Mesenchymal stem cell (in vitro differentiated cells and primary cell): ENCODE data around the gene ADCY5.

Experiments used
- DNase-seq: peaks from one replicate; pipeline ENCODE4 v3.0.0-alpha.2; 2013
- H2AFZ ChIP-seq: one replicate; pipeline ENCODE4 v1.6.1; 2013; ENCODE audit warnings: low read depth, mild to moderate bottlenecking, control low read depth, inconsistent platforms, low read length, moderate library complexity
- H2AK5ac ChIP-seq: 2 replicates; pipeline ENCODE4 v1.6.1; 2013; ENCODE audit warnings: low read length, moderate library complexity, mild to moderate bottlenecking, inconsistent platforms; ENCODE audit not compliant: severe bottlenecking
- H2BK120ac ChIP-seq: one replicate; pipeline ENCODE4 v1.6.1; 2013; ENCODE audit warnings: low read depth, mild to moderate bottlenecking, inconsistent platforms, low read length, moderate library complexity
- H2BK12ac ChIP-seq, 2 experiments: one replicate each; pipeline ENCODE4 v1.6.1; 2013; ENCODE audit warnings: inconsistent platforms in 2 of 2, low read length in 2 of 2, mild to moderate bottlenecking in 2 of 2, moderate library complexity in 2 of 2, control low read depth in 1 of 2
- H2BK15ac ChIP-seq: one replicate; pipeline ENCODE4 v1.6.1; 2013; ENCODE audit warnings: mild to moderate bottlenecking, low read depth, inconsistent platforms; ENCODE audit not compliant: poor library complexity, severe bottlenecking
- H2BK5ac ChIP-seq: 2 replicates; pipeline ENCODE4 v1.6.1; 2013; ENCODE audit warnings: low read depth, mild to moderate bottlenecking, low read length, control low read depth, inconsistent platforms; ENCODE audit not compliant: poor library complexity, severe bottlenecking
- H3K14ac ChIP-seq, 2 experiments: one replicate each; pipeline ENCODE4 v1.6.1; 2013; ENCODE audit warnings: inconsistent platforms in 2 of 2, low read length in 2 of 2, control low read depth in 1 of 2, mild to moderate bottlenecking in 1 of 2, moderate library complexity in 1 of 2
- H3K18ac ChIP-seq, 2 experiments: one replicate each; pipeline ENCODE4 v1.6.1; 2013; ENCODE audit warnings: inconsistent platforms in 2 of 2, low read length in 2 of 2, control low read depth in 1 of 2, low read depth in 1 of 2, mild to moderate bottlenecking in 1 of 2
- H3K23ac ChIP-seq, 2 experiments: one replicate each; pipeline ENCODE4 v1.6.1; 2013; ENCODE audit warnings: inconsistent platforms in 2 of 2, low read length in 2 of 2, mild to moderate bottlenecking in 2 of 2, moderate library complexity in 2 of 2, control low read depth in 1 of 2
- H3K27ac ChIP-seq: 2 replicates; pipeline ENCODE4 v1.5.1; 2013; ENCODE audit warnings: mild to moderate bottlenecking, moderate library complexity, low read length, control low read depth, inconsistent platforms; ENCODE audit not compliant: poor library complexity, severe bottlenecking
- H3K27me3 ChIP-seq, 2 experiments: 2 replicates each; pipeline versions ENCODE4 v1.6.1 to v1.7.0; 2013; ENCODE audit warnings: low read length in 2 of 2, mild to moderate bottlenecking in 2 of 2, moderate library complexity in 2 of 2, control low read depth in 1 of 2, inconsistent platforms in 1 of 2; ENCODE audit not compliant: control insufficient read depth in 1 of 2, insufficient read depth in 1 of 2
- H3K36me3 ChIP-seq, 2 experiments: 2 replicates each; pipeline versions ENCODE4 v1.6.1 to v1.7.0; 2013; ENCODE audit warnings: low read length in 2 of 2, control low read depth in 1 of 2, inconsistent platforms in 1 of 2, low read depth in 1 of 2, mild to moderate bottlenecking in 1 of 2; ENCODE audit not compliant: insufficient read depth in 2 of 2, control insufficient read depth in 1 of 2
- H3K4ac ChIP-seq, 2 experiments: one replicate each; pipeline ENCODE4 v1.6.1; 2013; ENCODE audit warnings: inconsistent platforms in 2 of 2, low read length in 2 of 2, mild to moderate bottlenecking in 2 of 2, moderate library complexity in 2 of 2, control low read depth in 1 of 2, low read depth in 1 of 2
- H3K4me1 ChIP-seq: 2 replicates; pipeline ENCODE4 v1.6.1; 2013; ENCODE audit warnings: low read depth, low read length, control low read depth; ENCODE audit not compliant: control insufficient read depth, insufficient read depth
- H3K4me2 ChIP-seq: 2 replicates; pipeline ENCODE4 v1.6.1; 2013; ENCODE audit warnings: low read length, mild to moderate bottlenecking, inconsistent platforms; ENCODE audit not compliant: poor library complexity, severe bottlenecking
- H3K4me3 ChIP-seq, 2 experiments: 2 replicates each; pipeline versions ENCODE4 v1.5.1 to v1.7.0; 2013; ENCODE audit warnings: low read length in 2 of 2, mild to moderate bottlenecking in 2 of 2, control low read depth in 1 of 2, low read depth in 1 of 2; ENCODE audit not compliant: insufficient read depth in 1 of 2
- H3K79me1 ChIP-seq: replicated peaks from 2 replicates; pipeline ENCODE4 v1.6.1; 2013; ENCODE audit warnings: mild to moderate bottlenecking, control low read depth, low read length, inconsistent platforms; ENCODE audit not compliant: poor library complexity, severe bottlenecking
- H3K9ac ChIP-seq: 2 replicates; pipeline ENCODE4 v1.7.0; 2013; ENCODE audit warnings: mild to moderate bottlenecking, low read length, moderate library complexity
- H3K9me3 ChIP-seq: 2 replicates; pipeline ENCODE4 v1.7.0; 2013; ENCODE audit warnings: mild to moderate bottlenecking, low read length; ENCODE audit not compliant: control insufficient read depth
- H4K8ac ChIP-seq: one replicate; pipeline ENCODE4 v1.6.1; 2013; ENCODE audit warnings: inconsistent platforms, mild to moderate bottlenecking, low read length, moderate library complexity
- H4K91ac ChIP-seq: one replicate; pipeline ENCODE4 v1.6.1; 2013; ENCODE audit warnings: mild to moderate bottlenecking, low read length, inconsistent platforms
- WGBS: methylation state at CpG from one replicate; pipeline ENCODE4 v1.1.7; 2013; ENCODE audit warnings: mixed read lengths; 5-methylcytosine and 5-hydroxymethylcytosine counted together

The ADCY5 gene

GRCh38 chr3:123236902-123237301 lies 212.0 kb downstream of the ADCY5 start:
- WGBS: 95% methylated on average over 3 of the region's 3 CpGs
- Histone ChIP-seq H3K18ac (no peak overlapping the region), H3K36me3 (peaks cover 0 to 31% of the 10 kb centered on the region in 2 experiments), H4K91ac (no peak overlapping the region), H4K8ac (no peak overlapping the region), H3K27me3 (no peaks in the 10 kb centered on the region), H2BK120ac (no peak overlapping the region), H3K4ac (no peak overlapping the region), H2BK5ac (no peak overlapping the region), H3K9ac (no peak overlapping the region), H3K27ac (no peak overlapping the region), H3K4me1 (no peaks in the 10 kb centered on the region), H3K4me3 (no peak overlapping the region), H2BK15ac (no peak overlapping the region), H3K14ac (no peak overlapping the region), H3K4me2 (no peak overlapping the region), H3K79me1 (peaks cover 13% of the 10 kb centered on the region), H3K9me3 (no peaks in the 10 kb centered on the region), H2BK12ac (no peak overlapping the region), H2AFZ (no peak overlapping the region), H3K23ac (no peak overlapping the region), H2AK5ac (no peak overlapping the region)
- no peak for DNase-seq
